GM13976 (cell line): ENCODE data around the gene CDC42SE2.
"Not testable (repeated sequence)": the region's sequence is repeated elsewhere in the genome, so short reads cannot be mapped to it uniquely, and the experiment has no call there.

ENCODE experiments used
- DNase-seq: peaks from one replicate; pipeline ENCODE4 v3.0.0; 2012; ENCODE audit warnings: low spot score
- in situ Hi-C: fragments of 300-500 bp; cut with MboI; formaldehyde crosslinking; loops from one replicate; pipeline ENCODE4 v1.12.0; 2022; ENCODE audit warnings: low sequenced_read_pairs, mixed read lengths, inconsistent platforms; ENCODE audit not compliant: unreplicated experiment
- TF ChIP-seq, protein P1 (sequence below): IDR thresholded peaks from 2 replicates; pipeline ENCODE4 v1.5.1; 2012; ENCODE audit warnings: borderline replicate concordance, mild to moderate bottlenecking; ENCODE audit not compliant: insufficient read depth; ENCODE audit errors: extremely low read depth, missing control alignments, control extremely low read depth

Gene CDC42SE2

DNA sequence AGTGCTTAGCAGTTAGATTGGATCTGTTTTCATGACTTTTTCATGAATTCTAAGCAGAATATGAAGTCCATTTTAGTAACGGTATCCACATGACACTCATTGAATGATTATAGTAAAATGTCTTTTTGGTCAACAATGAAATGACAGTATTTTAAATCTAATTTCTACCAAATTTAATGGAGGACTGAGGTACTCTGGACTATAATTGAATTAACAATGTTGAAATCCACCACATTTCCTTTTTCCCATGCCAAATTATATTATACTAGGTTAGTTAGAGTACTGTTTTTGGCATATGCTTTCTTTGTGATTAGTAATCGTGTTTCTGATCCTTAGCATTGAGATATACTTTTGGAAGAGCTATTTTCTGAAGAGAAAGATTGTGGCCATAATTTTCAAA, 40.6 kb downstream of the CDC42SE2 start:
- DNase-seq = no peak
- in situ Hi-C loops = no loop called here
- TF ChIP-seq, protein P1, sequence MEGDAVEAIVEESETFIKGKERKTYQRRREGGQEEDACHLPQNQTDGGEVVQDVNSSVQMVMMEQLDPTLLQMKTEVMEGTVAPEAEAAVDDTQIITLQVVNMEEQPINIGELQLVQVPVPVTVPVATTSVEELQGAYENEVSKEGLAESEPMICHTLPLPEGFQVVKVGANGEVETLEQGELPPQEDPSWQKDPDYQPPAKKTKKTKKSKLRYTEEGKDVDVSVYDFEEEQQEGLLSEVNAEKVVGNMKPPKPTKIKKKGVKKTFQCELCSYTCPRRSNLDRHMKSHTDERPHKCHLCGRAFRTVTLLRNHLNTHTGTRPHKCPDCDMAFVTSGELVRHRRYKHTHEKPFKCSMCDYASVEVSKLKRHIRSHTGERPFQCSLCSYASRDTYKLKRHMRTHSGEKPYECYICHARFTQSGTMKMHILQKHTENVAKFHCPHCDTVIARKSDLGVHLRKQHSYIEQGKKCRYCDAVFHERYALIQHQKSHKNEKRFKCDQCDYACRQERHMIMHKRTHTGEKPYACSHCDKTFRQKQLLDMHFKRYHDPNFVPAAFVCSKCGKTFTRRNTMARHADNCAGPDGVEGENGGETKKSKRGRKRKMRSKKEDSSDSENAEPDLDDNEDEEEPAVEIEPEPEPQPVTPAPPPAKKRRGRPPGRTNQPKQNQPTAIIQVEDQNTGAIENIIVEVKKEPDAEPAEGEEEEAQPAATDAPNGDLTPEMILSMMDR = no peak

DNA sequence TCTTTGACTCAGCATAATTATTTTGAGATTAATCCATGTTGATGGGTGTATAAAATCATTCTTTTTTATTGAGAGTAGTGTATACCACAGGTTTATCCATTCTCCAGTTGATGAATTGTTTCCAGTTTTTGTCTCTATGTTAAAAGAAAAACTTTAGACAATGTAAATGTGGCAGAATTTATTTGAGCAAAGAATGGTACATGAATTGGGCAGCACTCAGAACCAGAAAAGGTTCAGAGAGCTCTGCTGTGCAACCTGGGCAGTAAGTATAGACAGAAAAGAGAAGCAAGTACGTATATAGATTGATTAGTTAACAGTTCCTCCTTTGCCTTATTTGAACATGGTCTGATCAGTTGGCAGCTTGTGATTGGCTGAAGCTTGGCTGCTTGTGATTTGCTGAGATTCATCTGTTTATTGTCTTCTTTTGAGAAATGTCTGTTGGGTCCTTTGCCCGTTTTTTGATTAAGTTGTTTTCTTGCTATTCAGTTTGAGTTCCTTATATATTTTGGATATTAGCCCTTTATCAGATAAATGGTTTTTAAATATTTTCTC, 41.4 kb downstream of the CDC42SE2 start:
- no peak for DNase-seq
- in situ Hi-C loops = no loop called here
- TF ChIP-seq, protein P1 = no peak

GRCh38 chr5:131305906-131306305, 42.1 kb downstream of the CDC42SE2 start:
- TF ChIP-seq, protein P1 = no peak
- no peak for DNase-seq
- in situ Hi-C loops = no loop called here

DNA sequence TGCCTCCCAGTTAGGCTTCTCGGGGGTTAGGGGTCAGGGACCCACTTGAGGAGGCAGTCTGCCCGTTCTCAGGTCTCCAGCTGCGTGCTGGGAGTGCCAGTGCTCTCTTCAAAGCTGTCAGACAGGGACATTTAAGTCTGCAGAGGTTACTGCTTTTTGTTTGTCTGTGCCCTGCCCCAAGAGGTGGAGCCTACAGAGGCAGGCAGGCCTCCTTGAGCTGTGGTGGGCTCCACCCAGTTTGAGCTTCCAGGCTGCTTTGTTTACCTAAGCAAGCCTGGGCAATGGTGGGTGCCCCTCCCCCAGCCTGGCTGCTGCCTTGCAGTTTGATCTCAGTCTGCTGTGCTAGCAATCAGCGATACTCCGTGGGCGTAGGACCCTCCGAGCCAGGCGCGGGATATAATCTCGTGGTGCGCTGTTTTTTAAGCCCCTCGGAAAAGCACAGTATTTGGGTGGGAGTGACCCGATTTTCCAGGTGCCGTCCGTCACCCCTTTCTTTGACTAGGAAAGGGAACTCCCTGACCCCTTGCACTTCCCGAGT, 48.5 kb downstream of the CDC42SE2 start:
- in situ Hi-C loops, DNase-seq: not testable (repeated sequence)

DNA sequence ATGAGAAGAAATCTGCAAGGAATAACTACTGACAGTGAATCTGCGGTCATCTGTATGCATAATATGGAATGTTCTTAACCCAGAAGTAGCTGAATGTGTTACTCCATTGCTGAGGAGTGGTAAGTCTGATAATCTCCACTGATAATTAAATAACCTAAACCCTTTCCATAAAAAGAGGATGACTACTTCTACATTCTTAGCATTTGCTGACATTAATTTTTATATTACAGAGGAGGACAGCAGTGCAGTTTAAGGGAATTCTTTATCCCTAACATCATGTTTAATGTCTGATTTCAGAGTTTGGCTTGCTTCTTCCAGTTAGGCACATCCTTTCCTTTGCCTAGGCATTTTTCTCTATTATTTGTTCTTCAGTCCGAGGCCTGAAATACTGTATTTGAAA, 52.2 kb downstream of the CDC42SE2 start:
- no peak for DNase-seq
- in situ Hi-C loops = no loop called here
- TF ChIP-seq, protein P1 = no peak

DNA sequence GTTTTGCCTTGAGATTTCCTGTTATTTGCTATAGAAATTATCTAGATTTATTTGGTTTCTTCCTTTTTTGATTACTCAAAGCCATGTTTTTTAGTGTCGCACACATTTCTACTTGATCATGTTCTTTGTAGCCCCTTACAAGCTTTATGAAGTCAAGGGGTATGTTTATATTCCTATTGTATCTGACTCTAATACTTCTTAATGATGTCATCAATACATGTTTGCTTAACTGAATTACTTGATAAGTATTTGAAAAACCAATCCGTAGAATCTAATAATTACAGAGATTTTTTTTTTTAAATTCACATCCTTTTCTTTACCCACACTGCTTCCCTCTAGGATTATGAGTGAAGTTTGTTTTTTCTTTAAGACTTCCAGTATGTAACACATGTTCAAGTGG, 53.0 kb downstream of the CDC42SE2 start:
- in situ Hi-C loops = no loop called here
- TF ChIP-seq, protein P1 = no peak
- DNase-seq = no peak

GRCh38 chr5:131318455-131318854, 54.6 kb downstream of the CDC42SE2 start:
- in situ Hi-C loops = no loop called here
- TF ChIP-seq, protein P1 = no peak
- DNase-seq = no peak
